HCT116 (cell line): Measurements from ENCODE around the gene FREM1. TPM values are rescaled to one million over a fixed set of nuclear protein-coding genes. Genes with fewer than 3 reads are reported as not detected.

ENCODE experiments used
- EGR1 ChIP-seq: IDR thresholded peaks from 2 replicates; pipeline ENCODE4 v1.6.1; 2012; ENCODE audit warnings: low read depth
- ELF1 ChIP-seq: IDR thresholded peaks from 2 replicates; pipeline ENCODE4 v1.6.1; 2012; ENCODE audit warnings: low read depth, borderline replicate concordance
- FOSL1 ChIP-seq: IDR thresholded peaks from 2 replicates; pipeline ENCODE4 v1.6.1; 2012; ENCODE audit warnings: low read depth
- SP1 ChIP-seq: IDR thresholded peaks from 2 replicates; pipeline ENCODE4 v1.6.1; 2012; ENCODE audit warnings: low read depth
- YY1 ChIP-seq: IDR thresholded peaks from 2 replicates; pipeline ENCODE4 v1.6.1; 2011; ENCODE audit warnings: low read length, low read depth, moderate library complexity, mild to moderate bottlenecking; ENCODE audit not compliant: insufficient replicate concordance; ENCODE audit errors: extremely low read depth
- ZNF274 ChIP-seq: fragments of 200-500 bp; sonication (Bioruptor generic); IDR thresholded peaks from 2 replicates; pipeline ENCODE4 v1.6.1; 2014; ENCODE audit warnings: mild to moderate bottlenecking, low read depth, low read length, inconsistent platforms
- total RNA-seq: library from RNA; stranded (reverse); gene quantifications from one replicate; pipeline ENCODE4 v1.2.1, GENCODE V29; 2021; ENCODE audit not compliant: unreplicated experiment
- TF ChIP-seq, protein P1 (sequence below), 3 experiments: fragments of 200-600 bp in 1 of 3; sonication (generic) in 1 of 3; IDR thresholded peaks in 2 of 3; conservative IDR thresholded peaks in 1 of 3; 2 replicates each; pipeline ENCODE4 v1.5.1; 2012 to 2017; ENCODE audit warnings: low read depth in 2 of 3, low read length in 2 of 3, antibody characterized with exemption in 1 of 3, borderline replicate concordance in 1 of 3, control low read depth in 1 of 3, mild to moderate bottlenecking in 1 of 3, mixed read lengths in 1 of 3, mixed run types in 1 of 3, moderate library complexity in 1 of 3; ENCODE audit not compliant: insufficient read depth in 1 of 3
- TF ChIP-seq, protein P2 (sequence below): IDR thresholded peaks from 2 replicates; pipeline ENCODE4 v1.6.1; 2012; ENCODE audit warnings: low read depth

Gene FREM1
- total RNA-seq, 1 experiment from 2014 or later, result 0.12 TPM

DNA sequence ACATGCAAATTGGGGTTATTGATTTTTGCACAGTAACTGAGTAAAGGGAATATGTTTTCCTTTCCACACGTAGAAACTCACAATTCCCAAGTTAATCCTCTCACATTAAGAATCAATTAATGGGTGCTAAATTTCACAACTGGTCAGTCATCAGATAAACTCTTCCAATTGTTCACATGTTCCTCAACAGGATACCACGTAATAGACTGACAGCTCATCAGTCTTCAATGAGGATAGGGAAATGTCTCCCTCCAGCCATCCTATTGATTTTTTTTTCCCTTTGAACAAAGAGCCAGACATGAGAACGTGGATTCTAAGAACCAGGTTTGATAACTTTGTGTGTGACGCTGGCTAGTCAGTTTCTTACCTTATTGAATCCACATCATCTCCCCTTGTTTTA, 186.9 kb downstream of the FREM1 start (continued):
- TF ChIP-seq, protein P1, sequence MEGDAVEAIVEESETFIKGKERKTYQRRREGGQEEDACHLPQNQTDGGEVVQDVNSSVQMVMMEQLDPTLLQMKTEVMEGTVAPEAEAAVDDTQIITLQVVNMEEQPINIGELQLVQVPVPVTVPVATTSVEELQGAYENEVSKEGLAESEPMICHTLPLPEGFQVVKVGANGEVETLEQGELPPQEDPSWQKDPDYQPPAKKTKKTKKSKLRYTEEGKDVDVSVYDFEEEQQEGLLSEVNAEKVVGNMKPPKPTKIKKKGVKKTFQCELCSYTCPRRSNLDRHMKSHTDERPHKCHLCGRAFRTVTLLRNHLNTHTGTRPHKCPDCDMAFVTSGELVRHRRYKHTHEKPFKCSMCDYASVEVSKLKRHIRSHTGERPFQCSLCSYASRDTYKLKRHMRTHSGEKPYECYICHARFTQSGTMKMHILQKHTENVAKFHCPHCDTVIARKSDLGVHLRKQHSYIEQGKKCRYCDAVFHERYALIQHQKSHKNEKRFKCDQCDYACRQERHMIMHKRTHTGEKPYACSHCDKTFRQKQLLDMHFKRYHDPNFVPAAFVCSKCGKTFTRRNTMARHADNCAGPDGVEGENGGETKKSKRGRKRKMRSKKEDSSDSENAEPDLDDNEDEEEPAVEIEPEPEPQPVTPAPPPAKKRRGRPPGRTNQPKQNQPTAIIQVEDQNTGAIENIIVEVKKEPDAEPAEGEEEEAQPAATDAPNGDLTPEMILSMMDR (IDR thresholded peaks at IDR 0.05 in 2 of 3, conservative IDR thresholded peaks at IDR 0.05 in 1 of 3; ENCODE audit: borderline replicate concordance in 1 of 3, insufficient read depth in 1 of 3, low read depth in 2 of 3, low read length in 2 of 3), result no peak
- TF ChIP-seq EGR1 (no peak), ZNF274 (no peak), YY1 (no peak), SP1 (no peak), FOSL1 (no peak), ELF1 (no peak)
- TF ChIP-seq, protein P2, sequence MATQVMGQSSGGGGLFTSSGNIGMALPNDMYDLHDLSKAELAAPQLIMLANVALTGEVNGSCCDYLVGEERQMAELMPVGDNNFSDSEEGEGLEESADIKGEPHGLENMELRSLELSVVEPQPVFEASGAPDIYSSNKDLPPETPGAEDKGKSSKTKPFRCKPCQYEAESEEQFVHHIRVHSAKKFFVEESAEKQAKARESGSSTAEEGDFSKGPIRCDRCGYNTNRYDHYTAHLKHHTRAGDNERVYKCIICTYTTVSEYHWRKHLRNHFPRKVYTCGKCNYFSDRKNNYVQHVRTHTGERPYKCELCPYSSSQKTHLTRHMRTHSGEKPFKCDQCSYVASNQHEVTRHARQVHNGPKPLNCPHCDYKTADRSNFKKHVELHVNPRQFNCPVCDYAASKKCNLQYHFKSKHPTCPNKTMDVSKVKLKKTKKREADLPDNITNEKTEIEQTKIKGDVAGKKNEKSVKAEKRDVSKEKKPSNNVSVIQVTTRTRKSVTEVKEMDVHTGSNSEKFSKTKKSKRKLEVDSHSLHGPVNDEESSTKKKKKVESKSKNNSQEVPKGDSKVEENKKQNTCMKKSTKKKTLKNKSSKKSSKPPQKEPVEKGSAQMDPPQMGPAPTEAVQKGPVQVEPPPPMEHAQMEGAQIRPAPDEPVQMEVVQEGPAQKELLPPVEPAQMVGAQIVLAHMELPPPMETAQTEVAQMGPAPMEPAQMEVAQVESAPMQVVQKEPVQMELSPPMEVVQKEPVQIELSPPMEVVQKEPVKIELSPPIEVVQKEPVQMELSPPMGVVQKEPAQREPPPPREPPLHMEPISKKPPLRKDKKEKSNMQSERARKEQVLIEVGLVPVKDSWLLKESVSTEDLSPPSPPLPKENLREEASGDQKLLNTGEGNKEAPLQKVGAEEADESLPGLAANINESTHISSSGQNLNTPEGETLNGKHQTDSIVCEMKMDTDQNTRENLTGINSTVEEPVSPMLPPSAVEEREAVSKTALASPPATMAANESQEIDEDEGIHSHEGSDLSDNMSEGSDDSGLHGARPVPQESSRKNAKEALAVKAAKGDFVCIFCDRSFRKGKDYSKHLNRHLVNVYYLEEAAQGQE, result no peak
